Mesenteric fat pad (tissue), 1 donor: ENCODE measurements around the gene HDAC4. TPM values are rescaled to one million over a fixed set of nuclear protein-coding genes. Genes with fewer than 3 reads are reported as not detected.

Experiments used
- DNase-seq: peaks from one replicate; pipeline ENCODE4 v3.0.0-alpha.2; 2020; ENCODE audit warnings: low spot score
- total RNA-seq: library from RNA; stranded (reverse); fragmentation: NEBNext Ultra II Directional; extraction: Animal tissue kit (Norgen Biotek cat#: 25700); gene quantifications from one replicate; pipeline ENCODE4 v1.2.1, GENCODE V29; 2021
- donor health status: DM: yes; HTN: yes; CAD: no.

The HDAC4 gene
- total RNA-seq, 1 donor from 2014 or later = 44.9 TPM

DNA sequence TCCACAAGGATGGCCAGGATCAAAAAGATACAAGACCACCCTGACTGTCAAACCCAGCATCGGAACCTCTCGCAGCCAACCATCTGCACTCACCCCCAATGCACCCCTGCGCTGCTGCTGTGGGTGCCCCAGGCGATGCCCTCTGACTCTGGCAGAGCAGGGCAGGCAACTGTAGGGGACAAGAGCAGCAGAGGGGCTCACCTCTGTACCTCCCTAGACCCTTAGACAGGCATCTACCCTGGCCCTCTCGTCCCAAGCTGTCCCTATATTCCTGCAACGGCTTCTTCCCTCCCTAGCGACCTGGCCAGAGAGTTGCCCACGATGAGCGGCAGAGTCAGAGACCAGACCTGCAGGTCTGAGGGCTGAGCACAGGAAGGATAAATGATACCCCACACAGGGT lies 128.2 kb downstream of the HDAC4 start:
- DNase-seq = no peak

GRCh38 chr2:239271882-239272281 lies 128.9 kb downstream of the HDAC4 start:
- no peak for DNase-seq

DNA sequence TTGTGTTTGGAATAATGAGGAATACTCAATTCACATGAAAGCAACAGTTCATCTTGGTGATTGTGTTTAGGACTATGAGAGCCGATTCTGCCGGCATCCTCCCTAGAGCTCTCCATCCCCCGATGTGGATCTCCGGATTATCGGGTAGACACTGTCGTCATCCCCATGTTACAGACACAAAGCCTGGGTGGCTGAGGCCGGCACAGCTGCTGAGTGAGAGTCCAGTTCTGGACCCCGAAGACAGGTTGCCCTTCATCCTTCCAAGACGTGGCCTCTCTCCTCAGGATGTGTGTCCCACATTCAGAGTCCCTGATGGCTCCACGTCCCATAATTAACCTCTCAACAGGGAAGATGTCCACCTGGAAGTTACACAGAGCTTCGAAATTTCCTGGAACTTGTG lies 129.3 kb downstream of the HDAC4 start:
- no peak for DNase-seq

GRCh38 chr2:239269916-239270315 lies 130.9 kb downstream of the HDAC4 start:
- no peak for DNase-seq

- DNase-seq = no peak
These were observed 131.5 kb downstream of the HDAC4 start for GRCh38 chr2:239269173-239269885.

DNA sequence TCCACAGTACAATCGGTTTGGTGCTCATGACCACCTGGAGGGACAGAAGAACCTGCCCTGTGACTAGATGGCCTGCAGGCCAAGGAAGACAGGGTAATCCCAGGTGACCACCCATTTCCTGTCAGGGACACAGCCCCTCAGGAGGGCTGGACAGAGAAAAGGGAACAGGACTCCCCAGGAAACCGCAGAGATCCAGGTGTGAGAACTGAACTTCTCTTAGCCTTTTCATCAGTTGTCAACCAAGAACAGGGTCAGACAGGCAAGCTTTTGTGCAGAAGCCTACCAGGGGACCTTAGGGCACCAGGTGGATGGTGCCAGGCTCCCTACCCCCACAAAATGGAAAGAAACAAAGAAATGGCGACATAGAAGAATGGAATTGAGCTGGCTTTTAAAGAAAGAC lies 132.3 kb downstream of the HDAC4 start:
- DNase-seq = no peak

DNA sequence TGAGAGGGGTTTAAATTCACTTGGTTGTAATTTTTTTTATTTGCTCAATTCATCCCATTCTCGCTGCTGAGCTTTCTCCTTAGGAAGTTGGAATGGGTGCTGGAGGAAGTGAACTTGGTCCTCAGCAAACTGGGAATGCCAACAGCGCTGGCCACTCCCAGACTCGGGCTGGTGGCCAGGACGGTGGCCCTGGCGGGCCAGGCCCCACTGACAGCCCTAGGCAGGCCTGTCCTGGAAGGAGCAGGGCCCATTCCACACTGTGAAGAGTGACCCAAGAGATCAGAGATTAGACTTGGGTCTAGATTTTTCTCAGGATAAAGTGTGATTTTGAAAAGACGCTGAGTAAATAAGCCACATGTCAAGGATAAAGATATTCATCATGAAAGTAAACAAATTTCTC lies 132.7 kb downstream of the HDAC4 start:
- peak; percentile 89 for DNase-seq

- peak; percentile 90 for DNase-seq
These were observed 133.4 kb downstream of the HDAC4 start for GRCh38 chr2:239267288-239267951.

DNA sequence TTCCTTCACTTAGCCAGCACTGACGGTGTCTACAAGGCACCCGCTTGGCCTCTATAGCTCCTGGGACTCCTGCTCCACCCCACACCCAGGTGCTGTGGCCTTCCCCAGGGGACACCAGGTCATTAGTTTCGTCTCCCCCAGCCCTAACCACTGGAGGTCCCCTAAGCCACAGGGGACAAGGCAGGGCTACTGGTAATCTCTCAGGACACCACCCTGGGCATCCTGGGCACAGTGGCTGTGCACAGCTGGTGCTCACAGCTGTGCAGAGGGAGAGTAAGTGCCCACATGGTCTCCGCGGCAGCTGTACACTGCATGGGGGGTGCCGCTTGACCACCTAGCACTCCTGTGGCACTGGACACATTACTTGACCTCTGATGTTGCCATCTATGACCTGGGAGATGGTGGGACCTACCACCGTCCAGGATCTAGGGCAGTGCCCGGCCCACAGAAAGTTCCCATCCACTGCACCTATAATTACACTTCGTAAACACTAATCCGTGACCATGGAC lies 134.0 kb downstream of the HDAC4 start:
- DNase-seq = peak; percentile 59

DNA sequence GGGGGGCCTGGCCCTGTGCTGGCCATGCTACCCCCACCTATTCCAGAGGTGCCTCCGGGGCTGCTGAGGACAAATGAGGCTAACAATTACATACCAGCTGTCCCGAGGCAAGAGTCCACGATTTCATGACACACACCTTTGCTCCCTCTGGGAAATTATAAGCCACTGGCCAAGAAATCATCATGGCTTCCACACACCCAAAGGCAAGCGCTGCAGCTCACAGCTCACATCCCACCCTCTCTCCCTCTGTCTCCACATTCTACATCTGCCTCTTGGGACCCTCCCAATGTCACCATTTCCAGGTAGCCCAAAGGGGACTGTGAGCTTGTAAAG lies 134.4 kb downstream of the HDAC4 start:
- DNase-seq = no peak

DNA sequence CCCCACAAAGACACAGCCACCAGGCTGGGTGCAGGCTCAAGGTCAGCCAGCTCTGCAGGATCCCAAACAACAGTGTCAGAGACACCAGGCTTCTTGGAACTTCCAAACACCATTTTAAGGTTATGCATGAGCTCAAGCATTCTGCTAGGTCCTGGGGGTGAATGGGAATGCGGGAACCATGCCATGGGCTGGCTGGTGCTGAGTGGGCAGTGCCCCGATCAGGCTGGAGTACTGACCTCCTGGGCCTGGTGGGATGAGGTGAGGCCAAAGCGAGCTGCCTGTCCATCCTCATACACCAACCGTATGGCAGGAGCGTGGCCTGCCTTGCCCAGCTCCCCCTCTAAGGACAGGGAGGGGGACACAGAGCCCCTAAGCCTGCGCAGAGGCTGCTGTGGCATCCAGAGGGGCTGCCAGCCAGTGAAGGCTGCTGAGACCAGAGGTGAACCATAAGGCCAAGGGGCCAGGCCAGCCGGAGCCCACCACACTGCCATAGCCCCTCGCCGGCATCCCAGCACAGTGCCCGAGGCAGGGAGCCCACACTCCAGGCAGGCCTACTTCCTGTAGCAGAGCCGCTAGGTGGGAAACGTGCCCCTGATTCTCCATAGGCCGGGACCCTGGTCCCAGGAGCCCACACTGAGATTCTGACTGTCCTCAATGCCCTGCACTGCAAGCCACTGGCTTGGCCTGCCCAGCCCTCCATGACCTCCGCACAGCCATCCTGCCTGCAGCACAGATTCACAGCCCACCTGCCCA lies 135.0 kb downstream of the HDAC4 start:
- DNase-seq = no peak

GRCh38 chr2:239264838-239265651 lies 135.8 kb downstream of the HDAC4 start:
- no peak for DNase-seq

- DNase-seq = no peak
These were observed 136.4 kb downstream of the HDAC4 start for GRCh38 chr2:239264492-239264837.

- DNase-seq = no peak
These were observed 136.9 kb downstream of the HDAC4 start for GRCh38 chr2:239263669-239264491.

- DNase-seq = peak; percentile 65
These were observed 137.6 kb downstream of the HDAC4 start for GRCh38 chr2:239263231-239263630.

DNA sequence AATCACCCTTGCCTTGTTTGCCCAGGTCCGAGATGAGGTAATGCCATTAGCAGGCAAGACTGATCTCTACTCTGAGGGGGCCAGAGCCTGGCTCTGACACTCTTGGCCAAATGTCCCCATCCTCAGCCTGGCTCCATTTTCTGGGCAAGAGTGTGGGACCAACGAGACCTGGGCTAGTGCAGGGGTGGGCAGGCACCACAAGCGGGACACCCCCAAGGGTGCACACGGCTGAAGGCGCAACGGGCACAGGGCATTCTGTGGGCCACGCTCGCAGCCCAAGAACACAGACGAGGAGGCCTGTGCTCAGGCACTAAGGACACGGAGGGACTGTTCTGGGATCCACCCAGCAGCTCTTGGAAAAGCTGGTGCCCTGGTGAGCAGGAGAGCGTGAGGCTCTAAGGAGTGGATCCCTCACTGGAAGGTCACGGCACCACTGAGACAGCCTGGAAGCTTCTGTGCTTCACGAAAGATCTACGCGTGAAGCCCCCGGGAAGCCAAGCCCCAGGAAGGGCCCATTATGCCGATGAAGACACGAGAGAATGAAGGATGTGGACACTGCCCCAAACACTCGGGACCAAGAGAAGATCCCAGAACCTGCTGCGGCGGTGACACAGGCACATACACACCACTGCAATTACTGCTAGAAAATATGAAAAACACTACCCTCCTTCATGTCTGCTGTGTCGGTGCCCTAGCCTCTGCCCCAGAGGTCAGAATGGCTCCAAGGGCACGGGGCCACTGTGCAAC lies 138.2 kb downstream of the HDAC4 start:
- DNase-seq = peak; percentile 37

GRCh38 chr2:239261796-239262483 lies 138.9 kb downstream of the HDAC4 start:
- no peak for DNase-seq

GRCh38 chr2:239261356-239261755 lies 139.5 kb downstream of the HDAC4 start:
- no peak for DNase-seq
